Stimulated activated CD8-positive, alpha-beta memory T cell treated with anti-CD3 and anti-CD28 coated beads, Interleukin-7, amount 100 ng/mL, for 24 hours (primary cell): Measurements from ENCODE around the gene DLK2.
"Not testable (repeated sequence)": the region's sequence is repeated elsewhere in the genome, so short reads cannot be mapped to it uniquely, and the experiment has no call there.

Experiments used
- DNase-seq: peaks from one replicate; pipeline ENCODE4 v3.0.0-alpha.2; 2020; ENCODE audit warnings: low read depth

The DLK2 gene

GRCh38 chr6:43481591-43482236 lies 26.4 kb upstream of the DLK2 start:
- no peak for DNase-seq

- no peak for DNase-seq
Observed at GRCh38 chr6:43481075-43481474, 25.7 kb upstream of the DLK2 start.

- DNase-seq, result no peak
Observed at GRCh38 chr6:43478008-43478372, 22.6 kb upstream of the DLK2 start.

GRCh38 chr6:43477235-43478007 lies 22.1 kb upstream of the DLK2 start, which contains the start of gene TJAP1:
TSS of gene TJAP1 (plus strand) at chr6:43477570. CDS start at chr6:43499002, 21,432 bp downstream.
- peak; percentile 97 for DNase-seq

- DNase-seq, result no peak
Observed at GRCh38 chr6:43476746-43477145, 21.4 kb upstream of the DLK2 start.

GRCh38 chr6:43475516-43475915 lies 20.2 kb upstream of the DLK2 start:
- DNase-seq, result no peak

GRCh38 chr6:43472515-43472914 lies 17.2 kb upstream of the DLK2 start:
- DNase-seq, result no peak

- no peak for DNase-seq
Observed at GRCh38 chr6:43471399-43471798, 16.1 kb upstream of the DLK2 start.

- no peak for DNase-seq
Observed at GRCh38 chr6:43469947-43470346, 14.6 kb upstream of the DLK2 start.

GRCh38 chr6:43468748-43469681 lies 13.7 kb upstream of the DLK2 start:
- no peak for DNase-seq

GRCh38 chr6:43468240-43468639 lies 12.9 kb upstream of the DLK2 start:
- no peak for DNase-seq

- DNase-seq, result no peak
Observed at GRCh38 chr6:43467752-43468151, 12.4 kb upstream of the DLK2 start.

GRCh38 chr6:43467265-43467664 lies 11.9 kb upstream of the DLK2 start:
- DNase-seq, result not testable (repeated sequence)

GRCh38 chr6:43465948-43466347 lies 10.6 kb upstream of the DLK2 start:
- DNase-seq, result no peak

- no peak for DNase-seq
Observed at GRCh38 chr6:43464337-43464736, 9.0 kb upstream of the DLK2 start.

- DNase-seq, result no peak
Observed at GRCh38 chr6:43461936-43462335, 6.6 kb upstream of the DLK2 start.

GRCh38 chr6:43460032-43460431 lies 4.7 kb upstream of the DLK2 start:
- no peak for DNase-seq

GRCh38 chr6:43459535-43459934 lies 4.2 kb upstream of the DLK2 start:
- no peak for DNase-seq

- not testable (repeated sequence) for DNase-seq
Observed at GRCh38 chr6:43458154-43458553, 2.8 kb upstream of the DLK2 start.

- no peak for DNase-seq
Observed at GRCh38 chr6:43457643-43458042, 2.3 kb upstream of the DLK2 start.

GRCh38 chr6:43454696-43455530 lies 435 bp downstream of the DLK2 start:
- DNase-seq, result no peak

GRCh38 chr6:43454290-43454695 lies 1.1 kb downstream of the DLK2 start:
- peak; percentile 47 for DNase-seq
